PC-3 (cell line): ENCODE data around the gene SHLD2.
"Not testable (repeated sequence)": the region's sequence is repeated elsewhere in the genome, so short reads cannot be mapped to it uniquely, and the experiment has no call there.

Experiments
- EZH2 ChIP-seq: fragments of 300-600 bp; sonication (generic); IDR thresholded peaks from one replicate; pipeline ENCODE4 v1.6.1; 2017; ENCODE audit warnings: antibody characterized with exemption, mild to moderate bottlenecking, low read length; ENCODE audit not compliant: unreplicated experiment
- TF ChIP-seq, protein P1 (sequence below): fragments of 300-600 bp; sonication (generic); conservative IDR thresholded peaks from 2 replicates; pipeline ENCODE4 v1.5.1; 2017; ENCODE audit warnings: antibody characterized with exemption, low read depth, mild to moderate bottlenecking, low read length

DNA sequence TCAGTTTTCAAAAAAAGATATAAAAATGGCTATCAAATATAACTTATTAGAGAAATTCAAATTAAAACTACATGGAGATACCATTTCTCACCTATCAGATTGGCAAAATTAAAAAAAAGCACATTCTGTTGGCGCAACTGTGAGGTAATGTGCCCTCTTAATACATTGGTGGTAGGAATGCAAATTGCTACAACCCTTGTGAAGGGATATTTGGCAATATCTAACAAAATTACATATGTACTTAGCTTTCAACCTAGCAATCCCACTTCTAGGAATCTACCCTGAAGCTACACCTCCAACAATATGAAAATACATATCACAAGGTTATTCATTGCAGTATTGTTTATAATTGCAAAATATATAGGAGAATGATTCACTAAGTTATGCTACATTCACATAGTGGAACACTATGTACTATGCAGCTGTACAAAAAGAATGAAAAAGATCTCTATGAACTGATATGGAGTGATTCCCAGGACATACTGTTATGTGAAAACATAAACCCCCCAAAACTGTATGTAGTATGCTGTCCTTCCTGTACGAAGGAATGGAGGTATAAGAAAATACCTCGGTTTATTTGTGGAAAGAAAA lies 67.8 kb downstream of the SHLD2 start:
- TF ChIP-seq, protein P1, sequence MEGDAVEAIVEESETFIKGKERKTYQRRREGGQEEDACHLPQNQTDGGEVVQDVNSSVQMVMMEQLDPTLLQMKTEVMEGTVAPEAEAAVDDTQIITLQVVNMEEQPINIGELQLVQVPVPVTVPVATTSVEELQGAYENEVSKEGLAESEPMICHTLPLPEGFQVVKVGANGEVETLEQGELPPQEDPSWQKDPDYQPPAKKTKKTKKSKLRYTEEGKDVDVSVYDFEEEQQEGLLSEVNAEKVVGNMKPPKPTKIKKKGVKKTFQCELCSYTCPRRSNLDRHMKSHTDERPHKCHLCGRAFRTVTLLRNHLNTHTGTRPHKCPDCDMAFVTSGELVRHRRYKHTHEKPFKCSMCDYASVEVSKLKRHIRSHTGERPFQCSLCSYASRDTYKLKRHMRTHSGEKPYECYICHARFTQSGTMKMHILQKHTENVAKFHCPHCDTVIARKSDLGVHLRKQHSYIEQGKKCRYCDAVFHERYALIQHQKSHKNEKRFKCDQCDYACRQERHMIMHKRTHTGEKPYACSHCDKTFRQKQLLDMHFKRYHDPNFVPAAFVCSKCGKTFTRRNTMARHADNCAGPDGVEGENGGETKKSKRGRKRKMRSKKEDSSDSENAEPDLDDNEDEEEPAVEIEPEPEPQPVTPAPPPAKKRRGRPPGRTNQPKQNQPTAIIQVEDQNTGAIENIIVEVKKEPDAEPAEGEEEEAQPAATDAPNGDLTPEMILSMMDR: not testable (repeated sequence)
- not testable (repeated sequence) for TF ChIP-seq EZH2
